Uterus (tissue), 2 donors: ENCODE results near the gene BCL2L1.

Source experiments
- CTCF ChIP-seq, 4 experiments: fragments of 200-600 bp in 2 of 4; fragments of 450-650 bp in 2 of 4; sonication (generic) in 2 of 4; IDR thresholded peaks; one replicate each; pipeline ENCODE4 v1.5.1; 2016 to 2019; ENCODE audit warnings: antibody characterized with exemption in 4 of 4, mild to moderate bottlenecking in 2 of 4, moderate library complexity in 1 of 4
- POLR2A ChIP-seq, 2 donors: fragments of 450-650 bp; IDR thresholded peaks; one replicate each; pipeline ENCODE4 v1.6.1; 2016; ENCODE audit warnings: antibody characterized with exemption in 2 of 2, mild to moderate bottlenecking in 1 of 2, moderate library complexity in 1 of 2

- TF ChIP-seq CTCF (IDR thresholded peaks at IDR 0.05) (no peak), POLR2A (IDR thresholded peaks at IDR 0.05) (no peak)
Measured at GRCh38 chr20:31678389-31679356, 44.0 kb downstream of the BCL2L1 start.
